Ovary (tissue), 9 donors: ENCODE data around the gene SPACA7. TPM values are rescaled to one million over a fixed set of nuclear protein-coding genes. Genes with fewer than 3 reads are reported as not detected.

Experiments
- DNase-seq, 5 donors: peaks; one replicate each; pipeline ENCODE4 v3.0.0-alpha.2; 2019 to 2020
- H3K27ac ChIP-seq, 2 donors: fragments of 200-600 bp; one replicate each; pipeline versions ENCODE4 v1.5.1 to v1.8.0; 2019 to 2022
- H3K27me3 ChIP-seq: fragments of 200-600 bp; one replicate; pipeline ENCODE4 v1.8.0; 2022
- H3K36me3 ChIP-seq: fragments of 200-600 bp; sonication (generic); one replicate; pipeline ENCODE4 v1.5.1; 2019
- H3K4me1 ChIP-seq: one replicate; pipeline ENCODE4 v1.8.1; 2013; ENCODE audit warnings: mild to moderate bottlenecking, moderate library complexity; ENCODE audit not compliant: insufficient read depth
- H3K4me3 ChIP-seq: fragments of 200-600 bp; sonication (generic); one replicate; pipeline ENCODE4 v1.5.1; 2017
- H3K9me3 ChIP-seq, 2 donors: fragments of 200-600 bp in 1 of 2; sonication (generic) in 1 of 2; one replicate each; pipeline versions ENCODE4 v1.5.1 to v1.8.1; 2013 to 2019; ENCODE audit warnings: mild to moderate bottlenecking in 1 of 2, moderate library complexity in 1 of 2
- CTCF ChIP-seq, 3 donors: fragments of 450-650 bp in 2 of 3; fragments of 200-600 bp in 1 of 3; IDR thresholded peaks; one replicate each; pipeline versions ENCODE4 v1.5.1 to v1.8.0; 2016 to 2022; ENCODE audit warnings: antibody characterized with exemption in 3 of 3, mild to moderate bottlenecking in 1 of 3
- EP300 ChIP-seq: sonication (generic); formaldehyde crosslinking; IDR thresholded peaks from one replicate; pipeline ENCODE4 v1.6.1; 2017; ENCODE audit warnings: antibody characterized with exemption
- POLR2A ChIP-seq: fragments of 450-650 bp; IDR thresholded peaks from one replicate; pipeline ENCODE4 v1.6.1; 2017; ENCODE audit warnings: antibody characterized with exemption, mild to moderate bottlenecking, moderate library complexity
- WGBS, 3 donors: extraction: QIAGEN DNeasy Blood & Tissue Kit in 1 of 3; methylation state at CpG; one replicate each; pipeline versions ENCODE4 v1.1.5 to v1.1.7; 2013 to 2017; 5-methylcytosine and 5-hydroxymethylcytosine counted together
- intact Hi-C, 4 donors: fragments of 100-400 bp; cut with DNase I; formaldehyde crosslinking; loops; one replicate each; pipeline versions ENCODE4 v1.11.0 to v1.15.1; 2022 to 2023
- polyA plus RNA-seq, 2 donors: library from polyadenylated mRNA; stranded (reverse); fragments of 200-250 nt in 1 of 2; fragments of 350-450 nt in 1 of 2; fragmentation: Illumina TruSeq in 1 of 2; extraction: RNeasy Lipid Tissue Mini Kit (QIAGEN cat#74804) in 1 of 2; gene quantifications; one replicate each; pipeline ENCODE4 v1.2.3, GENCODE V29; 2013 to 2014
- total RNA-seq, 7 donors: library from RNA; depleted of rRNA in 2 of 7; stranded (reverse); fragments of >200 nt in 2 of 7; fragmentation: NEBNext Ultra II Directional in 3 of 7; extraction: Animal tissue kit (Norgen Biotek cat#: 25700) in 3 of 7; gene quantifications; one replicate each; pipeline versions ENCODE4 v1.1.0 to v1.2.4, GENCODE V29; 2016 to 2023
- donor health status: DM: no; HTN: no; CAD: no; lungs with moderate emphysema.
- donor health status: DM: no; HTN: no; CAD: no.
- donor health status: Bipolar disorder and iron deficiency.
- donor health status: DM: yes; HTN: yes; CAD: no.
- donor health status: DM: no; HTN: no; CAD: no.
- donor health status: DM: yes; HTN: yes; CAD: no.

Gene SPACA7
- total and polyA plus RNA-seq, 9 donors: not detected

GRCh38 chr13:112445411-112446271 lies 69.5 kb downstream of the SPACA7 start:
- H3K27ac ChIP-seq: no peak overlapping the region

GRCh38 chr13:112446347-112446861 lies 70.2 kb downstream of the SPACA7 start:
- H3K27me3 ChIP-seq: no peaks in the 10 kb centered on the region
- H3K9me3 ChIP-seq: no peaks in the 10 kb centered on the region
- no peaks in the 10 kb centered on the region for H3K36me3 ChIP-seq
- no peak for DNase-seq
- H3K4me1 ChIP-seq: no peaks in the 10 kb centered on the region
- 41 to 56% (median 49%) methylated on average over 12 of the region's 12 CpGs for WGBS, 3 donors
- H3K27ac ChIP-seq: no peak overlapping the region
- TF ChIP-seq CTCF (IDR thresholded peaks at IDR 0.05) (no peak), POLR2A (no peak), EP300 (no peak)
- no peak overlapping the region for H3K4me3 ChIP-seq
- intact Hi-C loops: loop anchor here in 3 of 4 donors (10.0 kb wide), 1 partner anchor 972 kb away; no protein-coding TSS in a partner anchor

More at GRCh38 chr13:112445411-112446271, 69.5 kb downstream of the SPACA7 start:
- no peaks in the 10 kb centered on the region for H3K36me3 ChIP-seq
- H3K9me3 ChIP-seq: no peaks in the 10 kb centered on the region
- no peak overlapping the region for H3K4me3 ChIP-seq
- intact Hi-C loops: loop anchor here in 3 of 4 donors (10.0 kb wide), 1 partner anchor 971 kb away; no protein-coding TSS in a partner anchor
- DNase-seq: no peak
- 48 to 61% (median 52%) methylated on average over 27 to 31 of the region's 31 CpGs for WGBS, 3 donors
- no peaks in the 10 kb centered on the region for H3K4me1 ChIP-seq
- H3K27me3 ChIP-seq: no peaks in the 10 kb centered on the region
- no peak for TF ChIP-seq CTCF (IDR thresholded peaks at IDR 0.05)

GRCh38 chr13:112446867-112447266 lies 70.7 kb downstream of the SPACA7 start:
- no peak overlapping the region for H3K4me3 ChIP-seq
- no peaks in the 10 kb centered on the region for H3K4me1 ChIP-seq
- TF ChIP-seq POLR2A: no peak
- TF ChIP-seq CTCF (IDR thresholded peaks at IDR 0.05): no peak
- no peak for TF ChIP-seq EP300
- no peak for DNase-seq
- intact Hi-C loops: loop anchor here in 3 of 4 donors (10.0 kb wide), 1 partner anchor 972 kb away; no protein-coding TSS in a partner anchor
- no peaks in the 10 kb centered on the region for H3K9me3 ChIP-seq
- no peaks in the 10 kb centered on the region for H3K27me3 ChIP-seq
- WGBS, 3 donors: 79 to 88% (median 80%) methylated on average over 14 of the region's 14 CpGs
- H3K27ac ChIP-seq: no peak overlapping the region
- no peaks in the 10 kb centered on the region for H3K36me3 ChIP-seq

- TF ChIP-seq EP300 (no peak), CTCF (IDR thresholded peaks at IDR 0.05) (no peak), POLR2A (no peak)
- H3K4me3 ChIP-seq: no peak overlapping the region
- no peaks in the 10 kb centered on the region for H3K9me3 ChIP-seq
- no peaks in the 10 kb centered on the region for H3K27me3 ChIP-seq
- no peaks in the 10 kb centered on the region for H3K4me1 ChIP-seq
- WGBS, 3 donors: 76 to 93% (median 82%) methylated on average over 2 of the region's 2 CpGs
- H3K27ac ChIP-seq: no peak overlapping the region
- no peak for DNase-seq
- intact Hi-C loops: loop anchor here in 3 of 4 donors (10.0 kb wide), 1 partner anchor 973 kb away; no protein-coding TSS in a partner anchor
- no peaks in the 10 kb centered on the region for H3K36me3 ChIP-seq
These were observed 71.2 kb downstream of the SPACA7 start for GRCh38 chr13:112447306-112447705.
